Measurements from ENCODE around the gene CAP2.

- TF ChIP-seq CTCF (IDR thresholded peaks at IDR 0.05) (no peak), POLR2A (IDR thresholded peaks at IDR 0.05) (no peak)
These were observed 110.6 kb downstream of the CAP2 start for GRCh38 chr6:17504005-17504404.
